HUES6 (cell line): ENCODE data around the gene OR4X2.

Experiments
- H3K27ac ChIP-seq: 2 replicates; pipeline ENCODE4 v1.7.0; 2013; ENCODE audit warnings: low read depth, mild to moderate bottlenecking, low read length, inconsistent platforms
- H3K27me3 ChIP-seq: 2 replicates; pipeline ENCODE4 v1.6.1; 2013; ENCODE audit warnings: low read length; ENCODE audit not compliant: control insufficient read depth, insufficient read depth
- H3K36me3 ChIP-seq: 2 replicates; pipeline ENCODE4 v1.6.1; 2013; ENCODE audit warnings: low read length; ENCODE audit not compliant: control insufficient read depth, insufficient read depth
- H3K4me1 ChIP-seq: 2 replicates; pipeline ENCODE4 v1.6.1; 2013; ENCODE audit warnings: low read length; ENCODE audit not compliant: control insufficient read depth, insufficient read depth
- H3K4me3 ChIP-seq: 2 replicates; pipeline ENCODE4 v1.5.1; 2013; ENCODE audit warnings: low read depth, low read length
- H3K9ac ChIP-seq: one replicate; pipeline ENCODE4 v1.6.1; 2013; ENCODE audit warnings: mild to moderate bottlenecking, low read length
- H3K9me3 ChIP-seq: 2 replicates; pipeline ENCODE4 v1.6.1; 2013; ENCODE audit warnings: low read depth, low read length; ENCODE audit not compliant: control insufficient read depth, insufficient read depth

OR4X2 gene

GRCh38 chr11:48270621-48271020, 25.7 kb downstream of the OR4X2 start:
- peaks cover 9% of the 10 kb centered on the region; the same call in 1 of the 2 replicates for H3K4me1 ChIP-seq
- no peak overlapping the region for H3K4me3 ChIP-seq
- H3K9me3 ChIP-seq, result peaks cover 41% of the 10 kb centered on the region; the same call in 1 of the 2 replicates
- H3K9ac ChIP-seq, result no peak overlapping the region
- H3K27me3 ChIP-seq, result peaks cover 40% of the 10 kb centered on the region
- H3K36me3 ChIP-seq, result no peaks in the 10 kb centered on the region
- H3K27ac ChIP-seq, result no peak overlapping the region

DNA sequence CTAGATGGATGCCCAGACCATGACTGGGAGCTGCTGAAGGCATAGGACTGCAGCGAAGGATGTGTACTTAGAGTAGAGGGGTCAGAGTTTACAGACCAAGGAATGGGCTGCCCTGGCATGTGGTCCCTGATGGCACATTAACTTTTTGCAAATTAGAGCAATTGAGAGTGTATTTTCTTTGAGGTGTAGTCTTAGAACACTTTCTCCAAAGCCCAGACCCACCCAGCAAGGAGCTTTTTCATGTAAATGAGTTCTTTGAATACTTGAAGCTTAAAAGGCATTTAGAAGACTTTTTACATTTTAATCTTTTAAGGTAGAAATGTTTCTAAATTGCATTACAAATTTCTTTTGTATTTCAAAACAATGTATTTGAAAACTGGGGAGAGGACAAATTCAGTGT, 27.7 kb downstream of the OR4X2 start:
- peaks cover 9% of the 10 kb centered on the region; the same call in 1 of the 2 replicates for H3K4me1 ChIP-seq
- no peak overlapping the region for H3K9ac ChIP-seq
- H3K27me3 ChIP-seq, result peaks cover 40% of the 10 kb centered on the region
- H3K9me3 ChIP-seq, result peaks cover 39% of the 10 kb centered on the region; the same call in 1 of the 2 replicates
- H3K4me3 ChIP-seq, result no peak overlapping the region
- no peaks in the 10 kb centered on the region for H3K36me3 ChIP-seq
- H3K27ac ChIP-seq, result no peak overlapping the region; the same call in 1 of the 2 replicates
